OCI-LY3 (cell line): ENCODE results near the gene SCN8A.

Source experiments
- EZH2phosphoT487 ChIP-seq: fragments of 200-600 bp; shearing (Covaris generic); IDR thresholded peaks from 2 replicates; pipeline ENCODE4 v1.6.1; 2018; ENCODE audit warnings: antibody characterized with exemption, mixed run types, low read depth
- TF ChIP-seq, protein P1 (sequence below): fragments of 200-600, 300-600 bp; sonication (generic); IDR thresholded peaks from 2 replicates; pipeline ENCODE4 v1.5.1; 2014; ENCODE audit warnings: antibody characterized with exemption, low read length, low read depth

DNA sequence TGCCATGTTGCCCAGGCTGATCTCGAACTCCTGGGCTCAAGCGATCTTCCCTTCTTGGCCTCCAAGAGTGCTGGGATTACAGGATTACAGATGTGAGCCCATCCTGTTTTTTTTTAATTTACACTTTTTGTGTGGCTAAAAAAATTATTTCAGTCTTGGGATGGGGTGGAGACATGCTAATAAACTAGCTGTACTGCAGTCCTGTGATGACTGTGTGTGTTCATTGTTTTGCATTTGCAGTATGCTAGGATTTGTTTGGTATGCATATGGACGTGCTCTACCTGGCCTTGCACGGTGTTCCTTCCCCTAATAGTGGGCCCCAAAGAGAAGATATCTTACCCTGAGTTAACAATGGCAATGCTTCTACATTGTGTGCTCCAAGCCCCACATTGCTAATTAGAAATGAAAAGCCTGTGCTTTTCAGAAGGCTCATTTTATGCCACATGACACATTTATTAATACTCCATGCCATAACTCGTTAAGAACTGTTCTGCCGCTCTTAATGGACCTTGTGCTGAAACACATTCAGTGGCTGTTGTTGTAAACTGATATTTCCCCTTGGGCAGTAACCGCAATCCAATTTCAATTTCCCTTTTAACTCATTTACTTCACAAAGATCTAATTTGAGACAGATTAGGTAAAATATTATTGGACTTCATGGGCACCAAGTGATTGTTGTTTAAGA lies 86.4 kb downstream of the SCN8A start:
- TF ChIP-seq, protein P1, sequence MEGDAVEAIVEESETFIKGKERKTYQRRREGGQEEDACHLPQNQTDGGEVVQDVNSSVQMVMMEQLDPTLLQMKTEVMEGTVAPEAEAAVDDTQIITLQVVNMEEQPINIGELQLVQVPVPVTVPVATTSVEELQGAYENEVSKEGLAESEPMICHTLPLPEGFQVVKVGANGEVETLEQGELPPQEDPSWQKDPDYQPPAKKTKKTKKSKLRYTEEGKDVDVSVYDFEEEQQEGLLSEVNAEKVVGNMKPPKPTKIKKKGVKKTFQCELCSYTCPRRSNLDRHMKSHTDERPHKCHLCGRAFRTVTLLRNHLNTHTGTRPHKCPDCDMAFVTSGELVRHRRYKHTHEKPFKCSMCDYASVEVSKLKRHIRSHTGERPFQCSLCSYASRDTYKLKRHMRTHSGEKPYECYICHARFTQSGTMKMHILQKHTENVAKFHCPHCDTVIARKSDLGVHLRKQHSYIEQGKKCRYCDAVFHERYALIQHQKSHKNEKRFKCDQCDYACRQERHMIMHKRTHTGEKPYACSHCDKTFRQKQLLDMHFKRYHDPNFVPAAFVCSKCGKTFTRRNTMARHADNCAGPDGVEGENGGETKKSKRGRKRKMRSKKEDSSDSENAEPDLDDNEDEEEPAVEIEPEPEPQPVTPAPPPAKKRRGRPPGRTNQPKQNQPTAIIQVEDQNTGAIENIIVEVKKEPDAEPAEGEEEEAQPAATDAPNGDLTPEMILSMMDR = no peak
- no peak for TF ChIP-seq EZH2phosphoT487
